IMR-90 (cell line): Measurements from ENCODE around the gene ASTN2.

ENCODE experiments used
- CEBPB ChIP-seq: IDR thresholded peaks from 2 replicates; pipeline ENCODE4 v1.6.1; 2012; ENCODE audit warnings: low read depth, low read length, improper control_type of control experiment
- TF ChIP-seq, protein P1 (sequence below): conservative IDR thresholded peaks from 2 replicates; pipeline ENCODE4 v1.5.1; 2012; ENCODE audit warnings: mild to moderate bottlenecking, low read depth, low read length, improper control_type of control experiment

DNA sequence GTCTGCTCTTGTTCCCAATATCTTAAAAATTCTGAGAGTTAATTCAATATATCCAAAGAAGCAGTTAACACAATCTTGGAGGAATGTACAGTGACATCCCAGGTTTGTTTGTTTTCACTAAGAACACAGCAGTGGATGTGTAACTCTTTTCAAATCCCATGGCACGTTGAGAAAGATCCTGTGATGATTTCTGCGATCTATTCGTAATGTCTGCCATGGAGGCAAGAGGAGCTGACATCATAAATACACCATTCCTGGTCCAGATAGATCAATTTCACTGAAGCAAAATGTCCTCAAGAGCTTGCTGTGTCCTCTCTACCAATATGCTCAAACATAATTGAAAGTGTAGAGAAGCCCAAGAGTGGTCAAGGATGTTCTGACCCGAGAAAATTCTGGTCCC lies 980.5 kb downstream of the ASTN2 start:
- TF ChIP-seq, protein P1, sequence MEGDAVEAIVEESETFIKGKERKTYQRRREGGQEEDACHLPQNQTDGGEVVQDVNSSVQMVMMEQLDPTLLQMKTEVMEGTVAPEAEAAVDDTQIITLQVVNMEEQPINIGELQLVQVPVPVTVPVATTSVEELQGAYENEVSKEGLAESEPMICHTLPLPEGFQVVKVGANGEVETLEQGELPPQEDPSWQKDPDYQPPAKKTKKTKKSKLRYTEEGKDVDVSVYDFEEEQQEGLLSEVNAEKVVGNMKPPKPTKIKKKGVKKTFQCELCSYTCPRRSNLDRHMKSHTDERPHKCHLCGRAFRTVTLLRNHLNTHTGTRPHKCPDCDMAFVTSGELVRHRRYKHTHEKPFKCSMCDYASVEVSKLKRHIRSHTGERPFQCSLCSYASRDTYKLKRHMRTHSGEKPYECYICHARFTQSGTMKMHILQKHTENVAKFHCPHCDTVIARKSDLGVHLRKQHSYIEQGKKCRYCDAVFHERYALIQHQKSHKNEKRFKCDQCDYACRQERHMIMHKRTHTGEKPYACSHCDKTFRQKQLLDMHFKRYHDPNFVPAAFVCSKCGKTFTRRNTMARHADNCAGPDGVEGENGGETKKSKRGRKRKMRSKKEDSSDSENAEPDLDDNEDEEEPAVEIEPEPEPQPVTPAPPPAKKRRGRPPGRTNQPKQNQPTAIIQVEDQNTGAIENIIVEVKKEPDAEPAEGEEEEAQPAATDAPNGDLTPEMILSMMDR, result no peak
- no peak for TF ChIP-seq CEBPB
